ENCODE measurements around the gene CXCL14.

The CXCL14 gene

DNA sequence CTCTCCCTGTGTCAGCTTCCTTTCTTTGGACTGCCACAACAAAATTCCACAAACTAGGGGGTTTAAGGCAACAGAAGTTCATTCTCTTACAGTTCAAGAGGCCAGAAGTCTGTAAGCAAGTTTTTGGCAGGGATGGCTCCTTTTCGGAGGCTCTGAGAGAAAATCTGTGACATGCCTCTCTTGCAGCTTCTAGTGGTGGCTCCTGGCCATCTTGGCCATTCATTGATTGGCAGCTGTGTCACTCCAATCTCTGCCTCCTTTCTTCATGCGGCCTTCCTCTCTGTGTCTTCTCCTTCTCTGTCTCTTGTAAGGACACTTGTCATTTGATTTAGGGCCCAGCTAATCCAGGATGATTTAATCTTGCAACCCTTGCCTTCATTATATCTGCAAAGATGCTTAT lies 41.0 kb downstream of the CXCL14 start:
- H3K4me1 Mint-ChIP-seq, result peaks cover 12% of the 10 kb centered on the region

DNA sequence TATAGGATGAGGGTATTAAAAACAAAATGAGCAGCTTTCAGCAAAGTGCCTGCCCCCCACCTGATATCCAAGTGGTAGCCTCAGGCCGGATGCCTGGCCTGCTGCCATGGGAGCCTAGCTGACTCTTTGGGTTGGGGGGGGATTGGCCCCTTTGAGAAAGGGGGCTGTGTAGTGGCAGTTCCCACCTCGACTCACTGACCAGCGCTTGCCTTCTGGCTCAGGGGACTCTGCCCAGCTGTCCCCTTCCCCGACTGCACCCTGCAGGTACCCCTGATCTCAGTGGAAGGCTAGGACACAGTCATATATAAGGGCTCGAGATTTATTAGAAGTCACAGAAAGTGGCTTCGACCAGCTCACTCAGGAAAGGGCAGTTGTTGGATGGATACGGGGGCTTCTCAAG lies 41.5 kb downstream of the CXCL14 start:
- Mint-ChIP-seq H3K4me3 (no peak overlapping the region), H3K4me1 (peaks cover 12% of the 10 kb centered on the region), H3K36me3 (ENCODE audit: low read depth) (no peaks in the 10 kb centered on the region), H3K9me3 (peaks cover 12% of the 10 kb centered on the region), H3K27ac (no peak overlapping the region), H3K27me3 (ENCODE audit: low read depth) (peaks cover 100% of the 10 kb centered on the region)
- TF ChIP-seq, protein P1, sequence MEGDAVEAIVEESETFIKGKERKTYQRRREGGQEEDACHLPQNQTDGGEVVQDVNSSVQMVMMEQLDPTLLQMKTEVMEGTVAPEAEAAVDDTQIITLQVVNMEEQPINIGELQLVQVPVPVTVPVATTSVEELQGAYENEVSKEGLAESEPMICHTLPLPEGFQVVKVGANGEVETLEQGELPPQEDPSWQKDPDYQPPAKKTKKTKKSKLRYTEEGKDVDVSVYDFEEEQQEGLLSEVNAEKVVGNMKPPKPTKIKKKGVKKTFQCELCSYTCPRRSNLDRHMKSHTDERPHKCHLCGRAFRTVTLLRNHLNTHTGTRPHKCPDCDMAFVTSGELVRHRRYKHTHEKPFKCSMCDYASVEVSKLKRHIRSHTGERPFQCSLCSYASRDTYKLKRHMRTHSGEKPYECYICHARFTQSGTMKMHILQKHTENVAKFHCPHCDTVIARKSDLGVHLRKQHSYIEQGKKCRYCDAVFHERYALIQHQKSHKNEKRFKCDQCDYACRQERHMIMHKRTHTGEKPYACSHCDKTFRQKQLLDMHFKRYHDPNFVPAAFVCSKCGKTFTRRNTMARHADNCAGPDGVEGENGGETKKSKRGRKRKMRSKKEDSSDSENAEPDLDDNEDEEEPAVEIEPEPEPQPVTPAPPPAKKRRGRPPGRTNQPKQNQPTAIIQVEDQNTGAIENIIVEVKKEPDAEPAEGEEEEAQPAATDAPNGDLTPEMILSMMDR (IDR thresholded peaks at IDR 0.05; ENCODE audit: unreplicated experiment in 3 of 3), result no peak

More for the DNA sequence above, 41.0 kb downstream of the CXCL14 start:
- TF ChIP-seq, protein P1 (IDR thresholded peaks at IDR 0.05; ENCODE audit: unreplicated experiment in 3 of 3), result no peak
- Mint-ChIP-seq H3K27me3 (ENCODE audit: low read depth) (peaks cover 100% of the 10 kb centered on the region), H3K27ac (no peak overlapping the region), H3K9me3 (peaks cover 11% of the 10 kb centered on the region), H3K36me3 (ENCODE audit: low read depth) (no peaks in the 10 kb centered on the region), H3K4me3 (no peak overlapping the region)

DNA sequence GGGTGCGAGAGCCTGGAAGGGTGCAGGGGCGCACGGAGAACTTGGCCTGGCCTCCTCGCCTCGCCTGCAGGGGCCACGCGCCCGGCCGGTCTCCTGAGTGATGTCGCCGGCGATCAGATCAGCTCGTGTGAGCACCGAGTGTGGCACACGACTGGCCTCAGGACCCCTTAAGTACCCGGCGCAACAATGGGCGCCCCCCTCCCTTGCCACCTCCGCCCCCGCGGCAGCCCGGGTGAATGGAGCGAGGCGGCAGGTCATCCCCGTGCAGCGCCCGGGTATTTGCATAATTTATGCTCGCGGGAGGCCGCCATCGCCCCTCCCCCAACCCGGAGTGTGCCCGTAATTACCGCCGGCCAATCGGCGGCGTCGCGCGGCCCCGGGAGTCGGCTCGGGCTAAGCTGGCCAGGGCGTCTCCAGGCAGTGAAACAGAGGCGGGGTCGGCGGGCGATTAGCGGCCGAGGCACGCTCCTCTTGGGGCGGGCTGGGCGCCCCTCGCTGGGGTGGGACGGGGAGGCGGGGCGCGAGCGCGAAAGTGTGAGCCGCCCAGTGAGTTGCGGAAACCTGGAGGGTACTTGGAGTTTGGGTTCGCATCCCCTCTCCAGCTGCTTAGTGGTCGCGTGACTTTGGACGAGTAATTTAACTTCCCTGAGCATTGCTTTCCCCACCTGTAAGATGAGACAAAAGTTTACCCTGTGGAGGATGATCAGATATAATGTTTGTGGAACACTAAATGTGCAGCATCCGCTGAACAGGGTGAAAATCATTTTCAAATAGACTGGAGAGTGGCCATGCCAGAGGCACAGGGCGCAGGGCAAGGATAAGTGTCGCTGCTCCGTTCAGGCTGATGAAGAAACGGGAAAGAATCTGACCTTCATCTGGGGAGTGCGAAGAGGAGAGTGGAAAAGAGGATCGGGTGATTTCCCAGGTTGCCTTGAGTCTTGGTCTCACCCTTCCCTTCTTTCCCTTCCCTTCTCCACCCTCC lies 42.7 kb downstream of the CXCL14 start, which contains the start of gene NEUROG1:
Gene NEUROG1 (minus strand): TSS at position 145 of the 982 bp plus-strand sequence. CDS start 274 bp downstream, outside the sequence.
- Mint-ChIP-seq H3K4me3 (peak within 1 kb of the TSS; percentile 17 to 63 (median 29)), H3K4me1 (peaks cover 12% of the 10 kb centered on the region), H3K27ac (no peak within 1 kb of the TSS), H3K36me3 (ENCODE audit: low read depth) (no peaks in the 10 kb centered on the region), H3K27me3 (ENCODE audit: low read depth) (peaks cover 100% of the 10 kb centered on the region), H3K9me3 (peaks cover 14% of the 10 kb centered on the region)
- TF ChIP-seq, protein P1 (IDR thresholded peaks at IDR 0.05; ENCODE audit: unreplicated experiment in 3 of 3), result no peak

DNA sequence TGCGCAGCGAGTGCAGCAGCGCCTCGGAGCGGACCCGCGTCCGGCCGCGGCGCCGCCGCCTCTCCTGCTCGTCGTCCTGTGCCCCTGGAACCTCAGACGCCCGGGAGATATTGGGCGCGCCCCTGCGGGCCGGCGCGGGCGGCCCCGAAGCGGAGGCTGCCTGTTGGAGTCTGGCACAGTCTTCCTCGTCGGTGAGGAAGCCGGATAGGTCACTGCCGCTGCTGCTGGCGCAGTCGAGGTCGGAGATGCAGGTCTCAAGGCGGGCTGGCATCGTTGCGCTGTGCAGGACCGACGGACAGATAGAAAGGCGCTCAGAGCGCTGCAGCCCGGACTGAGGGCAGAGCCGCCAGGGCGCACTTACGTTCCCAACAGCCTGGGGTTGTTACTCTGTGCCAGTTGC lies 43.4 kb downstream of the CXCL14 start:
- TF ChIP-seq, protein P1 (IDR thresholded peaks at IDR 0.05; ENCODE audit: unreplicated experiment in 3 of 3), result no peak

DNA sequence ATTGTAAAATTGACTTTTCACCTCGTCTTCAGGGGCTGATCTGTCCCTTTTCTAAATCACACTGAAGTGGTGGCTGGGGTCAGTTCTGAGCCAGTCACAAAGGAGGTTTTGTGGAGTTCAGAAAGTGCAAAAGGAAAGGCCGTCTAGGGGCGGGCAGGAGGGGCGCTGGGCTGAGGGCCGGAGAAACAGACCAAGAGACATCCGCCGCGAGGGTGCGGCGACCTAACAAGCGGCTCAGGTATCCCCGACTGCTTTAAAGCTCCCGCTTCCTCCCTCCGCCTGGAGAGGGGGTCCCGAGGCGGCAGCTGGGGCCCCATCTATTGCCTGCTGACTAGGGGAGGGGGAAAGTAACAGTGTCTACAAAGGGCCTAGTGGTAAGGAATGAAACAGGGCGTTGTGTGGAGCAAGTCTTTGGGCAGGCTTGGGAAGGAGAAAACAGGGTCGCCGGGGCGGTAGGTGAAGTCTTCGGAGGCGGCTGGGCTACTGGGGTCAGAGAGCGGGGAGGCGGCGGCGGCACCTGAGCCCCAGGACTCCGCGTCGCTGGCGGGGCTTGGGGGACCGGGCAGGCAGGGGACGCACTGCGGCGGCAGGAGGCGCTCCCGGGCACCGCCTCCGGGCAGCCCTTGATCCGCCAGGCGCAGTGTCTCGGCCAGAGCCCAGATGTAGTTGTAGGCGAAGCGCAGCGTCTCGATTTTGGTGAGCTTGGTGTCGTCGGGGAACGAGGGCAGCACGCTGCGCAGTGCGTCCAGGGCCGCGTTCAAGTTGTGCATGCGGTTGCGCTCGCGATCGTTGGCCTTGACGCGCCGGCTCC lies 44.0 kb downstream of the CXCL14 start:
- Mint-ChIP-seq H3K4me1 (peaks cover 12% of the 10 kb centered on the region), H3K4me3 (peak overlapping the region; percentile 17 to 63 (median 29)), H3K27me3 (ENCODE audit: low read depth) (peaks cover 100% of the 10 kb centered on the region), H3K9me3 (peaks cover 23% of the 10 kb centered on the region), H3K36me3 (ENCODE audit: low read depth) (peaks cover 4% of the 10 kb centered on the region), H3K27ac (no peak overlapping the region)
- TF ChIP-seq, protein P1 (IDR thresholded peaks at IDR 0.05; ENCODE audit: unreplicated experiment in 3 of 3), result peak in 1 of 3 experiments; percentile 26

More for the DNA sequence above, 43.4 kb downstream of the CXCL14 start:
- peaks cover 18% of the 10 kb centered on the region for H3K9me3 Mint-ChIP-seq
- peaks cover 100% of the 10 kb centered on the region for H3K27me3 Mint-ChIP-seq (ENCODE audit: low read depth)
- no peak overlapping the region for H3K4me3 Mint-ChIP-seq
- peaks cover 4% of the 10 kb centered on the region for H3K36me3 Mint-ChIP-seq (ENCODE audit: low read depth)
- no peak overlapping the region for H3K27ac Mint-ChIP-seq
- peaks cover 12% of the 10 kb centered on the region for H3K4me1 Mint-ChIP-seq

Measured in nephron (organoid).